GF-D8 (cell line): ENCODE measurements around the gene SEC31B.

Experiments
- DNase-seq: peaks from one replicate; lab custom pipeline; 2025; lab: John Stamatoyannopoulos, UW

The SEC31B gene

GRCh38 chr10:100490531-100490930 lies 29.1 kb downstream of the SEC31B start:
- DNase-seq, result no peak

GRCh38 chr10:100489396-100489795 lies 30.3 kb downstream of the SEC31B start:
- DNase-seq, result no peak

GRCh38 chr10:100487529-100487928 lies 32.1 kb downstream of the SEC31B start:
- no peak for DNase-seq

GRCh38 chr10:100485801-100486495 lies 33.7 kb downstream of the SEC31B start:
- DNase-seq, result no peak

GRCh38 chr10:100485366-100485765 lies 34.3 kb downstream of the SEC31B start:
- DNase-seq, result no peak

GRCh38 chr10:100483876-100484666 lies 35.6 kb downstream of the SEC31B start:
- DNase-seq, result no peak

- no peak for DNase-seq
These were observed 36.9 kb downstream of the SEC31B start for GRCh38 chr10:100482834-100483185.

- peak; percentile 36 for DNase-seq
These were observed 37.4 kb downstream of the SEC31B start for GRCh38 chr10:100482181-100482833.

- peak; percentile 48 for DNase-seq
These were observed 38.1 kb downstream of the SEC31B start for GRCh38 chr10:100481462-100482081.

GRCh38 chr10:100480002-100480401 lies 39.7 kb downstream of the SEC31B start:
- no peak for DNase-seq

- DNase-seq, result no peak
These were observed 40.6 kb downstream of the SEC31B start for GRCh38 chr10:100479037-100479436.

- no peak for DNase-seq
These were observed 41.7 kb downstream of the SEC31B start for GRCh38 chr10:100477970-100478369.

- DNase-seq, result no peak
These were observed 49.3 kb downstream of the SEC31B start for GRCh38 chr10:100470367-100470766.

- no peak for DNase-seq
These were observed 49.9 kb downstream of the SEC31B start for GRCh38 chr10:100469756-100470155.

- DNase-seq, result no peak
These were observed 50.7 kb downstream of the SEC31B start for GRCh38 chr10:100468978-100469377.

- no peak for DNase-seq
These were observed 51.3 kb downstream of the SEC31B start for GRCh38 chr10:100468322-100468721.

- DNase-seq, result no peak
These were observed 57.0 kb downstream of the SEC31B start, which contains the start of gene WNT8B for GRCh38 chr10:100462709-100463108. Gene WNT8B, plus strand, starts transcription at chr10:100463009. Its CDS starts 160 bp downstream, at chr10:100463169.

- no peak for DNase-seq
These were observed 70.7 kb downstream of the SEC31B start for GRCh38 chr10:100448951-100449350.

- no peak for DNase-seq
These were observed 72.0 kb downstream of the SEC31B start for GRCh38 chr10:100447663-100448062.

- no peak for DNase-seq
These were observed 73.4 kb downstream of the SEC31B start for GRCh38 chr10:100446130-100446761.

- DNase-seq, result no peak
These were observed 77.1 kb downstream of the SEC31B start for GRCh38 chr10:100442548-100442947.
